ENCODE results near the gene IGF1R.

Gene IGF1R

DNA sequence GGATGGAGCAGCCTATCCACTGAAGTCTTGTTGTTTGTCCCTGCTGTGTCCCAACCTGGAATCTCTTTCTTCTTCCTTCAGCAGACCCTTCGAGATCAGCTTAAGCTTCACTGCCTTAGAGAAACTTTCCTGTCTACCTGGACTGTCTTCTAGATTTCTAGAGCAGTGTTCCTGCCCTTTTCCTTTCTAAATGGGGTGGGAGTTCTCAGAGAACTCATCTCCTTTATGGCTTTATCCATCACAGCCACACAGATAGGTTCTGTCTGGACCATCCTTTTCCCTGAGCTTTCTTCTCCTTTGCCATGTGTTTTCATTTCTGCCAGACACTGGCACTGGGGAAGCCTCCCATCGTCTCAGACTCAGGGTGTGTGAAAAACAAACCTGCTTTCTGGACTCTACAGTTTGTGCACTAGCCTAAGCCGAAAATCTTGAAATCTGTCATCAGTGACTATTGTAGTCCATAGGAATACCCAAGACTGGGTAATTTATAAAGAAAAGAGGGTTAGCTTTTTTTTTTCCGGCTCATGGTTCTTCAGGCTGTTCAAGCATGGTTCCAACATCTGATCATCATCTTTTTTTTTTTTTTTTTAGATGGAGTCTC lies 181.8 kb downstream of the IGF1R start:
- no peak for DNase-seq (ENCODE audit: low spot score)

DNA sequence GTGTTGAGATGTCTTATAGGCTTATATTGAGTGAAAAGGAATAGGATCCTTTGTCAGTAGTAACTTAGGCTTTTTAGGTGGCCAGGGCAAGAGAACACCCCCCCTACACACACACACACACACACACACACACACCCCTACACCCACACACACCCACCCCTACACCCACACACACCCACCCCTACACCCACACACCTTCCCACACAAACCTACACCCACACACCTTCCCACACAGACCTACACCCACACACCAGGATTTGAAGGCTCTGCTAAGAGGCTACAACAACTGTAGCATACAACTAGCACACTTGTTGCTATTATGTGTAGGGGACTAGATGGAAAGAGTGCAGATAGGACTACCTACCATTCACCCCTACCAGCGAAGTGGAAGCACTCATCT lies 186.6 kb downstream of the IGF1R start:
- no peak for DNase-seq (ENCODE audit: low spot score)

DNA sequence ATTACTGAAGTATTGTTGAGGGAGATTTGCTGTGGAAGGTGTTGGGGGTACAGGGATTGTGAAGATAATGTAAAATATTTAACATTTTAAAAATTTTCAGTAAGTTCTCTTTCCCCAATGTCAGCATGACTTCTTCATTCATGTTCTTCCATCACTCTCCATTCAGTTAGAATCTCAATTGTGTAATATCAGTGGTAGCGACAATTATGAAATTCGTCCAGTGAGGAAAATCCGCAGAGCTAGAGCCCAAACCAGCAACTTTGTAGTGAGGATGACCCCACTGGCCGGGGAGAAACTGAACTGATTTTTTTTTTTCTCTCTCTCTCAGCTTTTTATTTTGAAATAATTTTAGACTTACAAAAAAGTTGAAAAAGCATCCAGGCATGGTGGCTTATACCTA lies 187.5 kb downstream of the IGF1R start:
- DNase-seq (ENCODE audit: low spot score): no peak

DNA sequence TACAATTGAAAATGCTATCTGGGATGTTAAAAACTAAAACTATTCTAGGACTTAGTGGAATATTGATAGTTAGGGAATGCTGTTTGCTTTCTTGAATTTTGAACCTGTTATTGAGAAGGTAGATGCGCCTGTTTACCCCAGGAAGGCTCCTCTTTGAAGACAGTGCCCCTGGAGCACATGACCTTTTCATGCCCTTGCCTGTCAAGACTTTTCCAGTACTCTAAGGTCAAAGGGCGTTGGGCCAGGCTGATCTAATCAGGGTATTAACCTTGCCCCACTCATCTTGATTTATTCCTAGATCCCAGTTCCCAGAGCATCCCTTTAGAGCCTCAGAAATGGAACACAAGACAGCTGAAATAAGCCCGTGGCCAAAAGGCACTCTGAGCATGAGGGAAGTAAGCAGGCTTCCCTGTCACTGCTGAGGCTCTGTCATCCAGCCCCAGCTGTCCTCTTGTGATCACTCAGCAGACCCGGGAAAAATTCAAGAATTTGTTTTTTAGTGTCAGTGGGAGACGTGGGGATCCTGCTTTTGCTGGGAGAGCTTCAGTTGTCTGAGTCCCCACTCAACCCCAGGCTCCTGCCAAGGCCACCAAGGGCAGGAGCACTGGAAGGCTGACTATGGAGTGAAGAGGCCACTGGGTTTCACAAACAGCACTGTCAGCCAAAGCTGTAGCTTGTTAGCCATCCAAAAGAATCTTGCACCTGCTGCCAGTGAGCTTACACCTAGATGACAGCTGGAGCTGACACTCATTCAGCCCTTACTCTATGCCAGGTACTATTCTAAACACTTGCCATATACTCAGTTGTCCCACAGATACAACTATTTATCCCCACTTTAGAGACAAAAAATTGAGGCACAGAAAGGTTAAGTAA lies 190.3 kb downstream of the IGF1R start:
- DNase-seq (ENCODE audit: low spot score): no peak

DNA sequence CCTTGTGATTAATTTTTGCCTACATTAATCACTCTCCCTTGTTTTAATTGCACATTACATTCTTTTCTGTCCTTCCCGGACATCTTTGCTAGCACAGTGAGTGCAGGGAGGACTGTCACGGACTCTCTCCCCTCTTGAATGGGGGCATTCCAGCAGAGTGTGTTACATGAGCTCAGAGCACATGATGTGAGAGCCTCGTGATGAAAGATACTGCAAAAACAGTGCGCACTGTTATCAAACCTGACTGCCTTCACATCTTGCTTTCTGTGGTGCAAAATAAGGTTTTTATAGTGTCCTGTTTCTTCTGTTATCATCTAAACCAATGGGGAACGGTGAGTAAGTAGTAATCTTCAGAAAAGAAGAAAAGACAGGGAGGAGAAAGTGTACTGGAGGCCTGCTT lies 191.7 kb downstream of the IGF1R start:
- no peak for DNase-seq (ENCODE audit: low spot score)

DNA sequence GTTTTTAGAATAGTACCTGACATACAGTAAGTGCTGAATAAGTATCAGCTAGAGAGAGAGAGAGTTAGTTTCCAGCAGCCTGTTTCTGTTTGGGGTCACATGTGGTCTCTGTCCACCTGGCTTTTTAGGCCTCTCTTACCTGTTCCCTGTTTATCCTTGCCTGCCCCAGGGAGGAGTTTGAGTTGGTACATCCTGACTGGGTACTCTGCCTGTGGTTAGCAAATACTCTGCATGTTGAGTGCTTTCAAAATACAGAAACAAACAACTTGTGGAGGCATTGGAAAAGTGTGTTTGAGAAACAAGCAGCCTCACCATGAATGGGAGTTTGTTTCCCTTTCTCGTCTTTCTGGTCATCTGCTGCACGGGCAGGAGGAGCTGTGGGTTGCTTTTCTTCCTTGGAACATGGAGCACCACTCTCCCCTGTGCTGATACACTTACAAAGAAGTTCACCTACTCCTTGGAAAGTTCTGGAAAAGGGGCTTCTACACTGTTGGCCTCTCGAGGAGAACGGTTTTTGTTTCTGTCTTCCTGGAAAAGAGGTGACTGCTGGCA lies 193.2 kb downstream of the IGF1R start:
- no peak for DNase-seq (ENCODE audit: low spot score)

DNA sequence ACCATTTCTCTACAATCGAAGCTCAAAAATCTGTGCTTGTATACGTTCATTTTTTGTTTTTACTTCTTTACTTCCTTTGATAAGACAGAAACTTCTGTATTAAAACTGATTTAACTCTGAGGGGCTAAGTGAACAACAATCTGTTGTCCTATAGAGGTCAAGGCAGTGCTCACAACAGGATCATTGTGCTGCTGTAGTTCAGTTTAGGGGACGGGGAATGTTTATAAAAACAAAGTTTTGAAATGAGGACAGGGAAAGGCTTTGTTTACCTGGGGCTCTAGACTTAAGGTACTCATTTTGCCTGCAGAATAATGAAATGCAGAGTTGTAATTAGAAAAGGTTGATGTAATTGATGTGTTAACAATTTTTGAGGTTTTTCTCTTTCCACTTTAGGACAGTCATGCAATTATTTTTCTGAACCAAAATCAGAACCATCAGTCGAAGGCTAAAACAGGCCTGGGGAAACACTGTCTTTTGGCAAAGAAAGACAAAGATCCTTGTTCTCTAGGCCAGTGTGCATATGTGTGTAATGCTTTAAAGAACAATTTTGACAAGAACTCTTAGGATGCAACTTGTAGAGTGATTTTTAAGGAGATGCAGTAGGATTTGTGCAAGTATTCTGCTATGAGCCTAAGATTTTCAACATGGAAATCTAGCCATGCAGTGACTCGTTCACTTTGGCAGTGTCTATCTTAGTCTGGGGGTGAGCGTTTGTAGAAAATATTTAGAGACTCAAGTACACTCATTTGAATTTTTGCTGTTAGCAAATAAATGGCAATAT lies 194.0 kb downstream of the IGF1R start:
- no peak for DNase-seq (ENCODE audit: low spot score)

DNA sequence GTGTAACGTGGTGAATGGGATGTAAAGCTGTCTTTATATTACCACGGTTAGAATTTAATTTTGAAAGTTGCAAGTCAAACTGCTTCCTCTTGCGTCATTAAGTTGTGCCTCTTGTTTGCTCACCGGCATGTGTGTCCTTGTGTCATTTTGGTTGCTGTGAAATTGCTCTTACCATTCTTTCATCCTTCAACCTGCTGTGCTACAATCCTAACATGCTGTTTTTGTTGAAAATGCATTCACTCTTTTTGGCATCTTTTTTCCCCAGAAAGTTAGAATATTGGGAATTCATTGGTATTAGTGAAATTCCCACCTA lies 194.6 kb downstream of the IGF1R start:
- no peak for DNase-seq (ENCODE audit: low spot score)

DNA sequence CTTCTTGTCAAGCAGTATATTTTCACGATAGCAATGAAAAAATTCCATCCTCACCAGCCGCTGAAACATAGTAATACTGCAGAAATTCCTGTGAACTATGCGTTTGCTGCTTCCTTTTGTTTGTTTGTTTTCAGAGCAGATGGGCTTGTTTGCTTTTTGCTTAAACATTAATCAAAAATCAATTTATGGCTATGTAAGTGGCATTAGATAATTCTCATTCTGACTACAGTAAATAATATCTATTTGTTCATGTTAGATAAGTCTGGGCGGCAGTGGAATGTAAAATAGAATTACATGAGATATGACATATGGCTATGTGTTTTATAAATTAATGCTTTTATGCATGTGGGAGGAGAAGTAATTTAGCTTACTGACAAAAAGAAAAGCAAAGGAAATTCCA lies 195.5 kb downstream of the IGF1R start:
- no peak for DNase-seq (ENCODE audit: low spot score)

DNA sequence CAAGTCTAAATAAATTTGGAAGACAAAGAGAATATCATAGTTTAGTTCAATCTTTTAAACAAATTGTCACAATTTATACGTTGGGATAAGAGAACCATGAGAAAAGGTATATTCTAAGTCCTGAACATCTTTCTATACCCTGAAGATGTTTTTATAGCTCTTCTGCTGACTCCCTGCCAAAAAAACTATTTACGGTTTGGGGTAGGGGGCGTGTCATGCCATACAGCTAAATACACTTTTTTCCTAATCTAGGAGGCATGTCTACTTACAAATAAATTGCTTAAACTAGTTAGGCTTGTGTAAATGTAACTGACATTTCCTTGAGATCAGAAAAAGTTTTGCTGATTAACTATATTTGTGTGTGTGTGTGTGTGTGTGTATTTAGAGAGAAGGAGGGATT lies 195.9 kb downstream of the IGF1R start:
- no peak for DNase-seq (ENCODE audit: low spot score)

DNA sequence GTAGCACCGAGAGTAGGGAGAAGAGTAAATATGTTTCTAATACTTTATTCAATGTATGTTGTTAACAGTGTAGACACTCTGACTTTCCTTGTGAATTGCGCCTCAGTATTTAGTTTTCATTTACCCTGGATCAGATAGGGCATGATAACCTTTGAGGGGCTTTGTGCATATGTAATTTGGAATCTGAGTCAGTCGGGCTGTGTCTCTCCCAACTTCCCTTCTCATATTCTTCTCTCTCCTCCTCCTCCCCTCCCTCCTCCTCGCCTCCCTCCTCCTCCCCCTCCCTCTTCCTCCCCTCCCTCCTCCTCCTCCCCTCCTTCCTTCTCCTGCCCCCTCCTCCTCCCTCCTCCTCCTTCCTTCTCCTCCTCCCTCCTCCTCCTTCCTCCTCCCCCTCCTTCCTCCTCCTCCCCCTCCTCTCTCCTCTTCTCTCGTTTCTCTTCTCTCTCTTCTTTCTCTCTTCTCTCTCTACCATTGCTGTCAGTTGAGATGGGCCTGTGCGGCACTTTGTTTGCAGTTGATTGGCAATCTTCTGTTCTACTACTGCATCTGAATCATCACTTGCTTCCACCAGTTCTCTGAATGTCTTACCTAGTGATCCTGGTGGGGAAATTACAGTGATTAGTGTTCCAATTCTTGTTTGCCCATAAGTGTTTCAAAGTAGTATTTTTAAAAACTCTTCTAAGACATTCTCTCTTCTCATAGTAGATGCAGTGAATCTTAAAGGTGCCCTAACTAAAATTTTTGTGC lies 197.0 kb downstream of the IGF1R start:
- DNase-seq (ENCODE audit: low spot score): no peak

DNA sequence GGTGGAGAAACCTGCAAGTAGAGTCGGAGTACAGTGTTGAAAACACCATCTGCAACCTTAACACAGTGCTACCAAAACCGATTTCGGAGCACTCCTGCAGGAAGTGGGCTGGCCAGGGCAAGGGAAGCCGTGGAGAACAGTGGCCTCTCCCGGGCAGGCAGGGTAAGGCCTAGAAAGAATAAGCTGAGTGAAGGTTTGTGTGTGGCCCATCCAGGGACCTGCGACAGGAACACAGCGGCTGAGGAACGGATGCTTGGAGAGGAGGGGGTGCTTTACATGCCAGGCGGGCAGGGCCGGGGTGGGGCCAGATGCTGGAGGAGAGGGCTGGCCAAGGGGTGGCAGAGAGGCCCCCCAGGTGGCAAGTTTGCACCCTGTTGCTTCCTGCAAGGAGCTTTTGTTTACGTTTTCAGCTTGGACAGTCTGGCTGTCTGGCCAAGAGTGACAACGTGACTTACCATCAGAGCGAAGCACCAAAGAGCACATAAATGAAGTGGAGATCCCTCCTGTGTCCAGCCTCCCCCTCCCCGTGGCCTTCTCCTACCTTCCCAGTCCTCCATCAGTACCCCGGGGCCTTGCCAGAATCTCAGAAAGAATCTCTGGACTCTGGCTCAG lies 202.7 kb downstream of the IGF1R start:
- peak; percentile 70 for DNase-seq (ENCODE audit: low spot score)

DNA sequence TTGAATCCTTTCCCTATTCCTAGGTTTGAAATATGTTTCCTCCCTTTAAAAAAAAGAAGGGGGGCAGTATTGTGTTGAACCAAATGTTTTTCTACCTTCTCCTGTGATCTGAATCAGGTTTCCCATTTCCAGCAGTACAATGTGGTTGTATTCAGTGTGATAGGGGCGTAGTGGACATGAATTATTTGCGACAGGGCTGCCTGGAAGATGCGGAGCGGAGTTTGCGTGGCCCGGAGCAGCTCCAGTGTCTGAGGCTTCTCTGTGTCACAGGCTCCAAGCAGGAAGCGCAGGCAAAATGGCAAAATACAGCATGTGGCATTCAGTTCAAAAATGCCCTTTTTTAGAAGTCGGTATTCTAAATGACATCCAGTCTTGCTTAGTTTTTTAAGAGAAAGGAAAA lies 204.8 kb downstream of the IGF1R start:
- DNase-seq (ENCODE audit: low spot score): peak; percentile 89

DNA sequence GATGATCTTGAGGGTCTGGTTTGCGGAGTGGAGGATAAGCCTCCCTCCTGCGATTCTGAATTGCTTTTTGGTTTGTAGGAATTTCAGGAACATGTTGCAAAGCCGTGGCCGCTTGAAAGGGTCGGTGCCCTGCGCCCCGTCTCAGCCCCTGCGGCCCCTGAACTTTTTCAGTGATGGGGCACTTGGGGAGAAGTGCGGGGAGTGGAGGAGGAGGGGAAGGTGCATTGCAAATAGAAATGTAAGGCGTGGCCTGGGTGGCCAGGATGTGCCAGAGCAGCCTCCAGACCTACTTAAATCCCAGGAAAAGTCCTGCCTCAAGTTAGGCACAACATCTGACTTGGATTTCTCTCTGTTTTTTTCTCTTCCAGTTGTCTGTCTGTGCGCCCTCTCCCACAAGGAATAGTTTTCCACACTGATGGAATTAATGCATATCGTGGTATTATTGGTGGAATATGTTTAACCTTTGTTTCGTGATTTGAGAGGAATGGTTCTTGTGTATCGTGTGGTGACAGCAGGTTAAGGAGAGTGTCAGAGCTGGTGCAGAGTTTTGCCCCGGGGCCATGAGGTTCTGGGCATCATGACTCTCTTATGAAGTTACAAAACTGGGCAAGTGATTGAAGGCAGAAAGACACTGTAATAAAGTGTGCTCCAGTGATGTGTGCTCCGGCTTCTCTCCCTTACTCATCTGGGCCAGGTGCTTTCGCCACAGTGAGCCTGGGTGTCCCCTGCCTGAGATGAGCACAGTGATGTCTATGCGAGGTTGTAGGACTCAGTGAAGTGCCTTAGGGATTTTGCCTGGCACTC lies 205.5 kb downstream of the IGF1R start:
- DNase-seq (ENCODE audit: low spot score): no peak

DNA sequence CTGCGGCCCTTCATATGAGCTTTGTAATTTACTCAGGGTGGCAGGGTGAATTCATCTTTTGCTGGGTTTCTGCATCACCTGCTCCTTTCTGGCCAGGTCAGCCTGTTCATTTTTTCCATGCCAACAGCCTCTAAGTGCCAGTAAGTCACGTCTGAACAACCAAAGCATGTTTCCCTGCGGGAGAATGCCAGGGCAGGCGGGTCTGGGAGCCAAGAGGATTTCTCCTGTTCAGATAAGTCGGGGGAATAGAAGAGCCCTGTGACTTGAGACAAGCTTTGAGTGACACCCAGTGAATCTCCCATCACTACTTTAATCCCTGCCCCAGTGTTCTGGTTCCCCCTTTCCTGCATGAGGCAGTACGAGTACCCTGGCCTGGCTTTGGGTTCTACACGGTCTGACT lies 206.2 kb downstream of the IGF1R start:
- DNase-seq (ENCODE audit: low spot score): no peak

DNA sequence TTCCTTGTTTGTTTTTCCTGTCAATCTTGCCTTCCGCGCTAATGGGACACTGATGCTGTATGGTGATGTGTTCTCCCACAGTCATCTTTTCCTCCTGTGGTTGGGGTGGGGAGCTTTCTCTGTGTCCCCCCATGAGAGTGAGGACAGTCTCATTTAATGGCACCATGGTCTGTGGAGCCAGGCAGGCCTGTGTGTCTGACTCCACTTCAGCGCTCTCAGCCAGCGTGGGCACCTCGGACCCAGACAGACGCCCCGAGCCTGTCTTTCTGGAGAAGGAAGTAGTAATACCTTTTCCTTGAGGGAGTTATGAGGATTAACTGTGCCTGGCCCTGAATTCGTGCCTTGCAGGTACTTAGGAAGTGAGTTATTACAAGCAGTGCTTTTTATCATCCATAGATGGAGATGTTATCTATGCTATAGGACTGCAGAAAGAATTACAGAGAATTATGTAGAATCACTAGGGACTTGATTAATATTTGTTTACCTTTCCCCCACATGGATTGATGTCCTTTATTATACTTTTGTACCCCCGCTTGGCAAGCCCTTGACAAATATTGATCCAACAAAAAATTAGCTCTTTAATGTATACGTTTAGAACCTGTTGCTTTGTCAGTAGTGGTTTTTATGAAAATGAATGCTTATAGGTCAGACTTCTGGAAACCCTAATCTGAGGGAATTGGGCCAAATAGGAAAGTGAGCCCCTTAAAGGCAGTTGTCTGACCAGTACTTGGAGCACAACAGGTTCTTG lies 206.9 kb downstream of the IGF1R start:
- DNase-seq (ENCODE audit: low spot score): no peak

DNA sequence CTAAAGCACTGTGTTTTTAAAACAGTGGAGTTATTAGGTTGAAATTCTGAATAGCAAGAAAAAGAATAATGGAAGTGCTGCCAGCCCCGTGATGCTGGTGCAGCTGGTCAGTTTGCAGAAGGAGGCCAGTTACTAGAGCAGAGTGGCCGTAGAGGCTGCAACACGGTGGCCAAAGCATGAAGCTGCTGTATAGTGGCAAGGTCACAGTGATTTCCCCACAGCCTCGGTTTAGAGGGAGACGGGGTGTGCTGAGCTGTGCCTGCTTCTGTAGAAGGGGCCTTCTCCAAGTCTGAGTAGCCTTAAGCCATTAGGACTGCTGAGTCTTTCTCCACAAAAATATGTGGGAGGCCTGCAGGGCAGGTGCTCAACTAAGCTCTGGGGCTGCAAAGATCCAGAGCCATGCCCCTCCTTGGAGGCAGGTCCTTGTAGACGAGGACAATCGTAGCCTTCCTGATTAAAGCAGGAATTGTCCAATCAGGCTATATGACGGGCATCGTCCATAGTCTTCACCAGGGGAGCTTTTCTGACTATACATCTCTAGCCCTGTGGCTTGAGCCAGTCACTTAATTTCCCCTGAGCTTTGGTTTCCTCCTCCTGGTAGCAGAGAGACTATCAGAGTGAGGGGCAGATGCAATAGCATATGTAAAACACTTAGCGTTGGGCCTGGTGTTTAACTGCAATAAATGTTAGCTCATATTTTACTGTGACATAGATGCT lies 207.6 kb downstream of the IGF1R start:
- no peak for DNase-seq (ENCODE audit: low spot score)

DNA sequence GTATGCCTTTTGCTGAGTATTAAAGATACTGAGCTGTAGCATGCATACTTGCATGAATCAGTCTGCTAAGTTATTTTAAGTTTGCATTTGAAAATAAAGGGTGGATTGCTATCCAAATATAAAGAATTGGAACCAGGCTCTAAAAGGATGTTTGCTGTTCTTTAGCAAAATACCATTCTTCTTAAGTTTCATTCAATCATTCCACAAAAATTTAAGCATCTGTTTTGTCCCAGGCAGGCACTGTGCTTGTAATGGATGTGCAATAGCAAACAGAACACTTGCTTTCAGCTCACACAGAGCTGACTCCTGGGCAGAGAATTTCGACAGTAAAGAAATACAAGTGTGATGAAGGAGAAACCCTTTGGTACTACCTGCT lies 208.2 kb downstream of the IGF1R start:
- no peak for DNase-seq (ENCODE audit: low spot score)

DNA sequence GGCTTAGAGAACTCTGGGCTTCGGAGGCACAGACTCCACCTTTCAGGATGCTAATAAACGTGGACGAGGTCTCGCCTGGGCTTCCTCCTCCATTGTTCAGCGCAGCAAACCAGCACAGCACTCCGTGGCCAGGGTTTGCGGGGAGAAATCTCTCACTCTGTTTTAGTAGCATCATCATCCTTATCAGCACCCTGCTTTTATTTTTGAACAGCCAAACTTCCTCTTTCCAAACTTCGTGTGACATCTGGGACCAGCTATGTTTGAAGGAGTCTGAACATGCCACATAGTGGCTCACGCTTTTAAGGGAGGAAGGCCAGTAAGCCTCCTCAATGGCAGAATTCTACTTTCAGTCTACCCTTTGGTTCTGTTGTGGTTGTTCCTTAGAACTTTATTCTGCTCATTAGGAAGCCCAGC lies 210.3 kb downstream of the IGF1R start:
- no peak for DNase-seq (ENCODE audit: low spot score)

DNA sequence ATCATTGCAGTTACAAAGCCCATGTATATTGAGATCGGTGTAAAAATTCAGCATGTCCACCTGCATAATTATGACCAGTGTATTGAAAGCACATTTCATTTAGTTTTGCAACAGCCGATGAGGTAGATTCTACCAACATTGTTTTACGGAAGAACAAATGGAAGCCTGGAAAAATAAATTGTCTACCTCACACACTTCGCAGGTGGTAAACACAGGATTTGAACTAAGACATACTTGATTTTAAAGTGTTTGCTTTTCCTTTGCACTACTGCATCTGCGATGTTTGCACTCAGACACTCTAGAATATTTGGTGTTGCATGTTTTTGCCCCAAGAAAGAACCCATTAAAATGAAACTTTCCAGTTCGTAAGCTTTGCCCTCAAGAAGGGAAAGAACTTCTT lies 210.8 kb downstream of the IGF1R start:
- no peak for DNase-seq (ENCODE audit: low spot score)

Measured in kidney capillary endothelial cell (primary cell).